ENCODE data around the gene MAGEH1. TPM values are rescaled to one million over a fixed set of nuclear protein-coding genes. Genes with fewer than 3 reads are reported as not detected.
"Not testable (repeated sequence)": the region's sequence is repeated elsewhere in the genome, so short reads cannot be mapped to it uniquely, and the experiment has no call there.

Gene MAGEH1
- total RNA-seq, 6 experiments from 2014 or later, result 5.8 to 16.9 (median 7.9) TPM

DNA sequence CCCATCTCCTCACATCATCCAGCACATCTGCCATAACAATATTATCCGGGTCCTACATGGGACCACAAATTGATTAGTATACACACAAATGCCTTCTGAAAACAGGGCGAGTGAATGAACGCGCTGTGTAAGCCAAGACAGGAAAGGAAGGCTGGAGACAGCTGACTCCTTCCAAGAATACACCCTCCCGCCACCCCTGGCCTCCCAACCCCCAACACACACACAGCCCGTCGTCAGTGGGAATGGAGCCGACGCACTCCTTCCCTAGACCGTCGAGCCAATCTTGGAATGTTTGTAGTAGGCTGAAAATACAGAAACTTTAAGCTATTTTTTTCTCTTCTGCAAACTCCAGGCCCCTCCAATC is 319 bp upstream of the MAGEH1 start:
- intact Hi-C loops (cut with DNase I), result no loop called here
- Histone ChIP-seq H3K27me3 (no peaks in the 10 kb centered on the region), H3K9me3 (no peaks in the 10 kb centered on the region), H3K4me3 (peak overlapping the region; percentile 51 to 66 (median 55)), H3K27ac (peak overlapping the region in 2 of 3 donors; percentile 21 to 71), H3K4me1 (no peaks in the 10 kb centered on the region), H3K36me3 (no peaks in the 10 kb centered on the region)
- 26% methylated on average over 11 of the region's 11 CpGs for WGBS (ENCODE audit: insufficient coverage, low coverage, low lambda C conversion rate, missing lambda C conversion rate)
- DNase-seq (no peak), ATAC-seq (peak; percentile 51 to 57 (median 54))
- TF ChIP-seq, protein P1, sequence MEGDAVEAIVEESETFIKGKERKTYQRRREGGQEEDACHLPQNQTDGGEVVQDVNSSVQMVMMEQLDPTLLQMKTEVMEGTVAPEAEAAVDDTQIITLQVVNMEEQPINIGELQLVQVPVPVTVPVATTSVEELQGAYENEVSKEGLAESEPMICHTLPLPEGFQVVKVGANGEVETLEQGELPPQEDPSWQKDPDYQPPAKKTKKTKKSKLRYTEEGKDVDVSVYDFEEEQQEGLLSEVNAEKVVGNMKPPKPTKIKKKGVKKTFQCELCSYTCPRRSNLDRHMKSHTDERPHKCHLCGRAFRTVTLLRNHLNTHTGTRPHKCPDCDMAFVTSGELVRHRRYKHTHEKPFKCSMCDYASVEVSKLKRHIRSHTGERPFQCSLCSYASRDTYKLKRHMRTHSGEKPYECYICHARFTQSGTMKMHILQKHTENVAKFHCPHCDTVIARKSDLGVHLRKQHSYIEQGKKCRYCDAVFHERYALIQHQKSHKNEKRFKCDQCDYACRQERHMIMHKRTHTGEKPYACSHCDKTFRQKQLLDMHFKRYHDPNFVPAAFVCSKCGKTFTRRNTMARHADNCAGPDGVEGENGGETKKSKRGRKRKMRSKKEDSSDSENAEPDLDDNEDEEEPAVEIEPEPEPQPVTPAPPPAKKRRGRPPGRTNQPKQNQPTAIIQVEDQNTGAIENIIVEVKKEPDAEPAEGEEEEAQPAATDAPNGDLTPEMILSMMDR (IDR thresholded peaks at IDR 0.05), result no peak
- TF ChIP-seq POLR2A (IDR thresholded peaks at IDR 0.05), result no peak

- Histone ChIP-seq H3K27me3 (no peaks in the 10 kb centered on the region), H3K4me1 (no peaks in the 10 kb centered on the region), H3K36me3 (no peaks in the 10 kb centered on the region), H3K9me3 (no peaks in the 10 kb centered on the region), H3K4me3 (peak overlapping the region; percentile 51 to 66 (median 55)), H3K27ac (peak overlapping the region in 2 of 3 donors; percentile 30 to 71)
- intact Hi-C loops (cut with DNase I), result no loop called here
- TF ChIP-seq, protein P1 (IDR thresholded peaks at IDR 0.05), result no peak
- no peak for TF ChIP-seq POLR2A (IDR thresholded peaks at IDR 0.05)
- DNase-seq (no peak), ATAC-seq (no peak)
- WGBS (ENCODE audit: insufficient coverage, low coverage, low lambda C conversion rate, missing lambda C conversion rate), result 28% methylated on average over 8 of the region's 9 CpGs
These were observed 852 bp downstream of the MAGEH1 start for GRCh38 chrX:55452833-55453124.

- H3K4me3 ChIP-seq; H3K4me1 ChIP-seq; intact Hi-C loops (cut with DNase I); DNase-seq; H3K27me3 ChIP-seq; H3K9me3 ChIP-seq; H3K36me3 ChIP-seq; ATAC-seq; H3K27ac ChIP-seq: not testable (repeated sequence)
- no CpG with 5 or more reads among the region's 6 CpGs for WGBS (ENCODE audit: insufficient coverage, low coverage, low lambda C conversion rate, missing lambda C conversion rate)
These were observed 3.8 kb downstream of the MAGEH1 start for GRCh38 chrX:55455708-55456107.

DNA sequence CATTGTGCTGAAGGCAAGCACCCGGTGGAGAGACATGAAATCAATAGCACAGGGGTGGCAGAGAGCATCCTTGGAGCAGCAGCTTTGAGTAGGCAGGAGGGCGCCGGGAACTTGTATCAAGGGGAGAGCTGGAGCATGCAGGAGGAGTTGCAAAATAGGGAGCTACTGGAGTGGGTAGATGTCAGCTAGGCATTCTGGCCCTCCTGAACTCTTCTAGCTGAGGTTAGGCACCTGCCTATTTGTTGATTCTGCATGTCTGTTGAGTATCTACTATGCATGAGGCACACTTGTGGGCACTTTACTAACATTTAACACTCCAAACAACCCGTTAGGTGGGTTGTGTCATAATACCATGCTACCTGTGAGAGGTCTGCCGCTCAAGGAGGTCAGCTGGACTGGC is 7.5 kb downstream of the MAGEH1 start:
- no CpG with 5 or more reads among the region's 5 CpGs for WGBS (ENCODE audit: insufficient coverage, low coverage, low lambda C conversion rate, missing lambda C conversion rate)
- H3K9me3 ChIP-seq; H3K4me3 ChIP-seq; ATAC-seq; H3K4me1 ChIP-seq; H3K27me3 ChIP-seq; intact Hi-C loops (cut with DNase I); H3K27ac ChIP-seq; DNase-seq; H3K36me3 ChIP-seq: not testable (repeated sequence)

- H3K27me3 ChIP-seq; H3K4me3 ChIP-seq; ATAC-seq; H3K4me1 ChIP-seq; H3K9me3 ChIP-seq; intact Hi-C loops (cut with DNase I); DNase-seq; H3K27ac ChIP-seq; H3K36me3 ChIP-seq: not testable (repeated sequence)
- WGBS (ENCODE audit: insufficient coverage, low coverage, low lambda C conversion rate, missing lambda C conversion rate), result no CpG with 5 or more reads among the region's 4 CpGs
These were observed 8.0 kb downstream of the MAGEH1 start for GRCh38 chrX:55459926-55460325.

- no CpG with 5 or more reads among the region's 5 CpGs for WGBS (ENCODE audit: insufficient coverage, low coverage, low lambda C conversion rate, missing lambda C conversion rate)
- intact Hi-C loops (cut with DNase I); DNase-seq; H3K4me1 ChIP-seq; H3K36me3 ChIP-seq; H3K4me3 ChIP-seq; H3K27me3 ChIP-seq; H3K27ac ChIP-seq; H3K9me3 ChIP-seq: not testable (repeated sequence)
- peak in 1 of 4 donors; percentile 11 for ATAC-seq
These were observed 12.1 kb downstream of the MAGEH1 start for GRCh38 chrX:55464050-55464449.

DNA sequence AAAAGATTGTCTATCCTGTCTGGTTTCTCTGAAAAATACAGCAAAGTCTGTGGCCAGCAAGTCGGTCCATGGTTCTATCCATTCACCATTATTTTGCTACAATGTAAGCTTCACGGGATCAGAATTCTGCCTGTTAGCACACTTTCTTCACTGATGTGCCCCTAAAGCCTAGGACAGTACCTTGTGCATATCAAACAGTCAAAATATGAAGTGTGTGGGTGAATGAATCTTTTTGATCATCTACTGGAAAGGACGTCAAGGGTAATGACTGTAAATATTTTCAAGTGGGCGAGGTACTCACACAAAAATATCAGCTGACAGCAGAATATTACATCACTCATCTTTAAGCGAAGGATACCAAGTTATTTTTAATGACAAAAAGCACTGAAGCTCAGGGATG is 13.2 kb downstream of the MAGEH1 start:
- ATAC-seq; DNase-seq; H3K9me3 ChIP-seq; H3K27ac ChIP-seq; H3K27me3 ChIP-seq; intact Hi-C loops (cut with DNase I); H3K36me3 ChIP-seq; H3K4me1 ChIP-seq; H3K4me3 ChIP-seq: not testable (repeated sequence)
- WGBS (ENCODE audit: insufficient coverage, low coverage, low lambda C conversion rate, missing lambda C conversion rate), result no CpG with 5 or more reads among the region's 5 CpGs

DNA sequence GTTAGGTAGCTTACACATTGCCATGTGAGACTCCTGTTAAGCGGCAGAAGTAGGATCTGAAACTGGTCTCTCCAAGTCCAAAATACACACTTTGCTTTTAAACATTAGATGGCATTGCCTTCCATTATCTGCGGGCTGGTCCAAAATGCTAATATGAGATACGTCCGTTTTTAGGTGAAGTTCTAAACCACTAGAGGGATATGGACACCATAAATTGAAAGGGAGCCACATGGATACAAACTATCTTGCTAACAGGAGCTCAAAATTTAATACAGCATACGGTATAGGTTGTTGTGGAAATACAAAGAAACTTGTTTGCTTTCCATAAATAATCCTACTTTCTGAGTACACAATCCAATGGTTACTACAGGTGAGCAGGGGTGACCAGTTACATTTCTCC is 13.9 kb downstream of the MAGEH1 start:
- WGBS (ENCODE audit: insufficient coverage, low coverage, low lambda C conversion rate, missing lambda C conversion rate), result no CpG with 5 or more reads among the region's 5 CpGs
- DNase-seq; H3K4me1 ChIP-seq; H3K27ac ChIP-seq; H3K36me3 ChIP-seq; H3K27me3 ChIP-seq; intact Hi-C loops (cut with DNase I); H3K4me3 ChIP-seq; H3K9me3 ChIP-seq: not testable (repeated sequence)
- peak in 2 of 4 donors; percentile 14 to 34 for ATAC-seq

GRCh38 chrX:55479956-55480355 is 28.0 kb downstream of the MAGEH1 start:
- 65% methylated on average over 4 of the region's 8 CpGs for WGBS (ENCODE audit: insufficient coverage, low coverage, low lambda C conversion rate, missing lambda C conversion rate)
- intact Hi-C loops (cut with DNase I); H3K36me3 ChIP-seq; H3K9me3 ChIP-seq; H3K27ac ChIP-seq; DNase-seq; H3K4me1 ChIP-seq; ATAC-seq; H3K27me3 ChIP-seq; H3K4me3 ChIP-seq: not testable (repeated sequence)
